HG03066 (cell line): ENCODE measurements around the gene SERP2.
"Not testable (repeated sequence)": the region's sequence is repeated elsewhere in the genome, so short reads cannot be mapped to it uniquely, and the experiment has no call there.

Experiments
- ATAC-seq: cut with Tn5 transposase; IDR thresholded peaks from one replicate; pipeline ENCODE4 v1.9.1; 2021; ENCODE audit warnings: low read depth; ENCODE audit not compliant: unreplicated experiment

Gene SERP2

GRCh38 chr13:44373601-44374347 lies at the start of gene SERP2:
Gene SERP2 (plus strand): TSS chr13:44373824. CDS start chr13:44374026, 202 bp downstream.
- no peak for ATAC-seq

- no peak for ATAC-seq
These were observed 46.7 kb upstream of the SERP2 start for GRCh38 chr13:44326961-44327360.

GRCh38 chr13:44329041-44329440 lies 44.6 kb upstream of the SERP2 start:
- ATAC-seq, result not testable (repeated sequence)

- no peak for ATAC-seq
These were observed 43.6 kb upstream of the SERP2 start for GRCh38 chr13:44329909-44330545.

GRCh38 chr13:44331446-44331845 lies 42.2 kb upstream of the SERP2 start:
- no peak for ATAC-seq

GRCh38 chr13:44331912-44332851 lies 41.4 kb upstream of the SERP2 start:
- ATAC-seq, result no peak

- ATAC-seq, result no peak
These were observed 39.5 kb upstream of the SERP2 start for GRCh38 chr13:44333950-44334655.

GRCh38 chr13:44334751-44335150 lies 38.9 kb upstream of the SERP2 start:
- no peak for ATAC-seq

- no peak for ATAC-seq
These were observed 36.7 kb upstream of the SERP2 start for GRCh38 chr13:44336934-44337333.

- no peak for ATAC-seq
These were observed 36.0 kb upstream of the SERP2 start for GRCh38 chr13:44337581-44337980.

GRCh38 chr13:44340508-44340907 lies 33.1 kb upstream of the SERP2 start:
- ATAC-seq, result no peak

GRCh38 chr13:44342741-44343140 lies 30.9 kb upstream of the SERP2 start:
- ATAC-seq, result no peak

GRCh38 chr13:44346534-44346933 lies 27.1 kb upstream of the SERP2 start:
- no peak for ATAC-seq

- ATAC-seq, result no peak
These were observed 26.3 kb upstream of the SERP2 start for GRCh38 chr13:44347301-44347700.

GRCh38 chr13:44347949-44348348 lies 25.7 kb upstream of the SERP2 start:
- no peak for ATAC-seq

- ATAC-seq, result no peak
These were observed 22.7 kb upstream of the SERP2 start for GRCh38 chr13:44350775-44351504.

GRCh38 chr13:44351505-44351854 lies 22.1 kb upstream of the SERP2 start:
- ATAC-seq, result no peak

- ATAC-seq, result no peak
These were observed 21.4 kb upstream of the SERP2 start for GRCh38 chr13:44352202-44352601.

GRCh38 chr13:44352671-44353070 lies 21.0 kb upstream of the SERP2 start:
- no peak for ATAC-seq

- no peak for ATAC-seq
These were observed 19.3 kb upstream of the SERP2 start for GRCh38 chr13:44354331-44354730.
